ENCODE measurements around the gene ZNF397. TPM values are rescaled to one million over a fixed set of nuclear protein-coding genes. Genes with fewer than 3 reads are reported as not detected.

The ZNF397 gene
- total RNA-seq (19.5 TPM), polyA plus RNA-seq (19.7 TPM)
- long read RNA-seq, donor 1, partial matches to known transcripts, result 0 of 1 reads
- long read RNA-seq, donor 1, other reads (novel, unspliced or antisense), result 0 of 1 reads
- long read RNA-seq, donor 2, full-length matches to known transcripts, result 9 of 9 reads
- long read RNA-seq, donor 2, partial matches to known transcripts, result 0 of 9 reads
- long read RNA-seq, donor 2, other reads (novel, unspliced or antisense), result 0 of 9 reads
- long read RNA-seq, donor 3, full-length matches to known transcripts, result 5 of 5 reads
- long read RNA-seq, donor 3, partial matches to known transcripts, result 0 of 5 reads
- long read RNA-seq, donor 3, other reads (novel, unspliced or antisense), result 0 of 5 reads
- long read RNA-seq, donor 4, full-length matches to known transcripts, result 3 of 3 reads
- long read RNA-seq, donor 4, partial matches to known transcripts, result 0 of 3 reads
- long read RNA-seq, donor 4, other reads (novel, unspliced or antisense), result 0 of 3 reads
- long read RNA-seq, donor 5, full-length matches to known transcripts, result 8 of 8 reads
- long read RNA-seq, donor 5, partial matches to known transcripts, result 0 of 8 reads
- long read RNA-seq, donor 5, other reads (novel, unspliced or antisense), result 0 of 8 reads
- long read RNA-seq, donor 6, partial matches to known transcripts, result 0 of 2 reads
- long read RNA-seq, donor 6, other reads (novel, unspliced or antisense), result 0 of 2 reads
- long read RNA-seq, donor 7, partial matches to known transcripts, result 0 of 1 reads
- long read RNA-seq, donor 7, other reads (novel, unspliced or antisense), result 0 of 1 reads
- long read RNA-seq, donor 8, partial matches to known transcripts, result 0 of 1 reads
- long read RNA-seq, donor 8, other reads (novel, unspliced or antisense), result 0 of 1 reads
- long read RNA-seq, donor 9, full-length matches to known transcripts, result 1 of 1 reads
- long read RNA-seq, donor 9, partial matches to known transcripts, result 0 of 1 reads
- long read RNA-seq, donor 9, other reads (novel, unspliced or antisense), result 0 of 1 reads
- long read RNA-seq, donor 10, partial matches to known transcripts, result 0 of 3 reads
- long read RNA-seq, donor 10, other reads (novel, unspliced or antisense), result 0 of 3 reads

GRCh38 chr18:35240664-35241447, at the start of gene ZNF397:
TSS of gene ZNF397 (plus strand) at chr18:35241034. CDS start at chr18:35242471, 1,437 bp downstream.
- Histone ChIP-seq H3K36me3 (ENCODE audit: control insufficient read depth in 2 of 2, insufficient read depth in 2 of 2, low read length in 1 of 2) (peaks cover 20 to 36% of the 10 kb centered on the region in 2 donors), H3K27me3 (ENCODE audit: control insufficient read depth in 2 of 2, insufficient read depth in 1 of 2, low read length in 1 of 2) (no peaks in the 10 kb centered on the region), H3K27ac (ENCODE audit: low read depth in 1 of 2, low read length in 1 of 2) (peak within 1 kb of the TSS; percentile 83 to 95), H3K4me3 (ENCODE audit: low read length in 2 of 2) (peak within 1 kb of the TSS; percentile 81 to 83), H3K9me3 (ENCODE audit: control insufficient read depth in 2 of 2, insufficient read depth in 1 of 2, low read length in 1 of 2) (no peaks in the 10 kb centered on the region), H3K4me1 (ENCODE audit: control insufficient read depth in 2 of 2, insufficient read depth in 2 of 2, low read length in 2 of 2) (peaks cover 3% of the 10 kb centered on the region in 2 donors)
- under 1% methylated on average over 60 of the region's 60 CpGs for WGBS
- DNase-seq (ENCODE audit: low read depth in 6 of 9, low spot score in 9 of 9), result peak; percentile 83 to 97 (median 92)

GRCh38 chr18:35191698-35192025, 49.2 kb upstream of the ZNF397 start:
- Histone ChIP-seq H3K4me3 (ENCODE audit: low read length in 2 of 2) (no peak overlapping the region), H3K4me1 (ENCODE audit: control insufficient read depth in 2 of 2, insufficient read depth in 2 of 2, low read length in 2 of 2) (no peaks in the 10 kb centered on the region), H3K27ac (ENCODE audit: low read depth in 1 of 2, low read length in 1 of 2) (no peak overlapping the region), H3K9me3 (ENCODE audit: control insufficient read depth in 2 of 2, insufficient read depth in 1 of 2, low read length in 1 of 2) (no peaks in the 10 kb centered on the region), H3K27me3 (ENCODE audit: control insufficient read depth in 2 of 2, insufficient read depth in 1 of 2, low read length in 1 of 2) (no peaks in the 10 kb centered on the region), H3K36me3 (ENCODE audit: control insufficient read depth in 2 of 2, insufficient read depth in 2 of 2, low read length in 1 of 2) (no peaks in the 10 kb centered on the region)
- no peak for DNase-seq (ENCODE audit: low read depth in 6 of 9, low spot score in 9 of 9)
- WGBS, result 93% methylated on average over 5 of the region's 5 CpGs

- DNase-seq (ENCODE audit: low read depth in 6 of 9, low spot score in 9 of 9), result no peak
- 99% methylated on average over 4 of the region's 4 CpGs for WGBS
- Histone ChIP-seq H3K4me3 (ENCODE audit: low read length in 2 of 2) (no peak overlapping the region), H3K27me3 (ENCODE audit: control insufficient read depth in 2 of 2, insufficient read depth in 1 of 2, low read length in 1 of 2) (no peaks in the 10 kb centered on the region), H3K4me1 (ENCODE audit: control insufficient read depth in 2 of 2, insufficient read depth in 2 of 2, low read length in 2 of 2) (no peaks in the 10 kb centered on the region), H3K27ac (ENCODE audit: low read depth in 1 of 2, low read length in 1 of 2) (no peak overlapping the region), H3K9me3 (ENCODE audit: control insufficient read depth in 2 of 2, insufficient read depth in 1 of 2, low read length in 1 of 2) (no peaks in the 10 kb centered on the region), H3K36me3 (ENCODE audit: control insufficient read depth in 2 of 2, insufficient read depth in 2 of 2, low read length in 1 of 2) (no peaks in the 10 kb centered on the region)
Observed at GRCh38 chr18:35192415-35192814, 48.4 kb upstream of the ZNF397 start.

- WGBS, result 69% methylated on average over 1 of the region's 1 CpG
Observed at GRCh38 chr18:35193316-35193715, 47.5 kb upstream of the ZNF397 start.

GRCh38 chr18:35197296-35197695, 43.5 kb upstream of the ZNF397 start:
- Histone ChIP-seq H3K4me1 (ENCODE audit: control insufficient read depth in 2 of 2, insufficient read depth in 2 of 2, low read length in 2 of 2) (no peaks in the 10 kb centered on the region), H3K27me3 (ENCODE audit: control insufficient read depth in 2 of 2, insufficient read depth in 1 of 2, low read length in 1 of 2) (no peaks in the 10 kb centered on the region), H3K27ac (ENCODE audit: low read depth in 1 of 2, low read length in 1 of 2) (no peak overlapping the region), H3K36me3 (ENCODE audit: control insufficient read depth in 2 of 2, insufficient read depth in 2 of 2, low read length in 1 of 2) (no peaks in the 10 kb centered on the region), H3K9me3 (ENCODE audit: control insufficient read depth in 2 of 2, insufficient read depth in 1 of 2, low read length in 1 of 2) (no peaks in the 10 kb centered on the region), H3K4me3 (ENCODE audit: low read length in 2 of 2) (no peak overlapping the region)
- 90% methylated on average over 2 of the region's 2 CpGs for WGBS
- DNase-seq (ENCODE audit: low read depth in 6 of 9, low spot score in 9 of 9), result no peak

More at GRCh38 chr18:35193316-35193715, 47.5 kb upstream of the ZNF397 start:
- H3K4me1 ChIP-seq (ENCODE audit: control insufficient read depth in 2 of 2, insufficient read depth in 2 of 2, low read length in 2 of 2), result no peaks in the 10 kb centered on the region
- no peaks in the 10 kb centered on the region for H3K27me3 ChIP-seq (ENCODE audit: control insufficient read depth in 2 of 2, insufficient read depth in 1 of 2, low read length in 1 of 2)
- H3K9me3 ChIP-seq (ENCODE audit: control insufficient read depth in 2 of 2, insufficient read depth in 1 of 2, low read length in 1 of 2), result no peaks in the 10 kb centered on the region
- no peak for DNase-seq (ENCODE audit: low read depth in 6 of 9, low spot score in 9 of 9)
- no peaks in the 10 kb centered on the region for H3K36me3 ChIP-seq (ENCODE audit: control insufficient read depth in 2 of 2, insufficient read depth in 2 of 2, low read length in 1 of 2)
- H3K4me3 ChIP-seq (ENCODE audit: low read length in 2 of 2), result no peak overlapping the region
- H3K27ac ChIP-seq (ENCODE audit: low read depth in 1 of 2, low read length in 1 of 2), result no peak overlapping the region

- Histone ChIP-seq H3K9me3 (ENCODE audit: control insufficient read depth in 2 of 2, insufficient read depth in 1 of 2, low read length in 1 of 2) (no peaks in the 10 kb centered on the region), H3K27ac (ENCODE audit: low read depth in 1 of 2, low read length in 1 of 2) (no peak overlapping the region), H3K27me3 (ENCODE audit: control insufficient read depth in 2 of 2, insufficient read depth in 1 of 2, low read length in 1 of 2) (no peaks in the 10 kb centered on the region), H3K36me3 (ENCODE audit: control insufficient read depth in 2 of 2, insufficient read depth in 2 of 2, low read length in 1 of 2) (no peaks in the 10 kb centered on the region), H3K4me1 (ENCODE audit: control insufficient read depth in 2 of 2, insufficient read depth in 2 of 2, low read length in 2 of 2) (no peaks in the 10 kb centered on the region), H3K4me3 (ENCODE audit: low read length in 2 of 2) (no peak overlapping the region)
- no peak for DNase-seq (ENCODE audit: low read depth in 6 of 9, low spot score in 9 of 9)
- 96% methylated on average over 5 of the region's 5 CpGs for WGBS
Observed at GRCh38 chr18:35201256-35201931, 39.4 kb upstream of the ZNF397 start.

GRCh38 chr18:35203067-35203466, 37.8 kb upstream of the ZNF397 start:
- Histone ChIP-seq H3K36me3 (ENCODE audit: control insufficient read depth in 2 of 2, insufficient read depth in 2 of 2, low read length in 1 of 2) (no peaks in the 10 kb centered on the region), H3K4me3 (ENCODE audit: low read length in 2 of 2) (no peak overlapping the region), H3K27me3 (ENCODE audit: control insufficient read depth in 2 of 2, insufficient read depth in 1 of 2, low read length in 1 of 2) (no peaks in the 10 kb centered on the region), H3K27ac (ENCODE audit: low read depth in 1 of 2, low read length in 1 of 2) (no peak overlapping the region), H3K9me3 (ENCODE audit: control insufficient read depth in 2 of 2, insufficient read depth in 1 of 2, low read length in 1 of 2) (no peaks in the 10 kb centered on the region), H3K4me1 (ENCODE audit: control insufficient read depth in 2 of 2, insufficient read depth in 2 of 2, low read length in 2 of 2) (no peaks in the 10 kb centered on the region)
- DNase-seq (ENCODE audit: low read depth in 6 of 9, low spot score in 9 of 9), result no peak
- 90% methylated on average over 3 of the region's 3 CpGs for WGBS

- H3K4me1 ChIP-seq (ENCODE audit: control insufficient read depth in 2 of 2, insufficient read depth in 2 of 2, low read length in 2 of 2), result no peaks in the 10 kb centered on the region
- WGBS, result 99% methylated on average over 2 of the region's 2 CpGs
- no peaks in the 10 kb centered on the region for H3K36me3 ChIP-seq (ENCODE audit: control insufficient read depth in 2 of 2, insufficient read depth in 2 of 2, low read length in 1 of 2)
- no peaks in the 10 kb centered on the region for H3K9me3 ChIP-seq (ENCODE audit: control insufficient read depth in 2 of 2, insufficient read depth in 1 of 2, low read length in 1 of 2)
- no peak for DNase-seq (ENCODE audit: low read depth in 6 of 9, low spot score in 9 of 9)
- no peak overlapping the region for H3K27ac ChIP-seq (ENCODE audit: low read depth in 1 of 2, low read length in 1 of 2)
- no peaks in the 10 kb centered on the region for H3K27me3 ChIP-seq (ENCODE audit: control insufficient read depth in 2 of 2, insufficient read depth in 1 of 2, low read length in 1 of 2)
- H3K4me3 ChIP-seq (ENCODE audit: low read length in 2 of 2), result no peak overlapping the region
Observed at GRCh38 chr18:35205199-35205712, 35.6 kb upstream of the ZNF397 start.
